Mesendoderm (in vitro differentiated cells): ENCODE data around the gene ERC1.

ENCODE experiments used
- DNase-seq: peaks from one replicate; pipeline ENCODE4 v3.0.0; 2013
- H2AK5ac ChIP-seq: 2 replicates; pipeline ENCODE4 v1.6.1; 2013; ENCODE audit warnings: low read length, inconsistent platforms
- H2BK120ac ChIP-seq: 2 replicates; pipeline ENCODE4 v1.6.1; 2013; ENCODE audit warnings: low read depth, mild to moderate bottlenecking, low read length, moderate library complexity, mixed read lengths
- H2BK15ac ChIP-seq: replicated peaks from 2 replicates; pipeline ENCODE4 v1.6.1; 2013; ENCODE audit warnings: low read depth, mild to moderate bottlenecking, moderate library complexity
- H2BK5ac ChIP-seq: 2 replicates; pipeline ENCODE4 v1.6.1; 2013; ENCODE audit warnings: low read length, inconsistent platforms
- H3K18ac ChIP-seq: 2 replicates; pipeline ENCODE4 v1.6.1; 2013; ENCODE audit warnings: mild to moderate bottlenecking, low read length, mixed read lengths
- H3K23ac ChIP-seq: one replicate; pipeline ENCODE4 v1.6.1; 2013; ENCODE audit warnings: low read length
- H3K27ac ChIP-seq: 2 replicates; pipeline ENCODE4 v1.5.1; 2013; ENCODE audit warnings: low read depth, mild to moderate bottlenecking, inconsistent platforms, low read length, moderate library complexity
- H3K27me3 ChIP-seq: 2 replicates; pipeline ENCODE4 v1.6.1; 2013; ENCODE audit warnings: low read length, control low read depth, mild to moderate bottlenecking, inconsistent platforms; ENCODE audit not compliant: insufficient read depth, poor library complexity
- H3K36me3 ChIP-seq: 2 replicates; pipeline ENCODE4 v1.6.1; 2013; ENCODE audit warnings: low read length, inconsistent platforms; ENCODE audit not compliant: control insufficient read depth, insufficient read depth
- H3K4ac ChIP-seq: one replicate; pipeline ENCODE4 v1.6.1; 2013; ENCODE audit warnings: low read depth, mild to moderate bottlenecking, low read length, moderate library complexity
- H3K4me1 ChIP-seq: 2 replicates; pipeline ENCODE4 v1.6.1; 2013; ENCODE audit warnings: low read depth, low read length, inconsistent platforms; ENCODE audit not compliant: control insufficient read depth
- H3K4me2 ChIP-seq: 2 replicates; pipeline ENCODE4 v1.6.1; 2013; ENCODE audit warnings: low read length
- H3K4me3 ChIP-seq: 2 replicates; pipeline ENCODE4 v1.5.1; 2013; ENCODE audit warnings: mild to moderate bottlenecking, low read length
- H3K56ac ChIP-seq: one replicate; pipeline ENCODE4 v1.6.1; 2013; ENCODE audit warnings: low read length
- H3K79me1 ChIP-seq: 2 replicates; pipeline ENCODE4 v1.6.1; 2013; ENCODE audit warnings: low read length, inconsistent platforms
- H3K79me2 ChIP-seq: 2 replicates; pipeline ENCODE4 v1.6.1; 2013; ENCODE audit warnings: mild to moderate bottlenecking, low read length; ENCODE audit not compliant: control insufficient read depth, insufficient read depth
- H3K9ac ChIP-seq: 2 replicates; pipeline ENCODE4 v1.6.1; 2013; ENCODE audit warnings: low read length, inconsistent platforms
- H4K5ac ChIP-seq: one replicate; pipeline ENCODE4 v1.6.1; 2013; ENCODE audit warnings: low read length
- H4K8ac ChIP-seq: one replicate; pipeline ENCODE4 v1.6.1; 2013; ENCODE audit warnings: low read depth, mild to moderate bottlenecking, control low read depth, low read length, moderate library complexity
- WGBS: extraction: QIAGEN DNeasy Blood & Tissue Kit; methylation state at CpG from one replicate; pipeline ENCODE4 v1.1.7; 2013; ENCODE audit warnings: low lambda C conversion rate, missing lambda C conversion rate; ENCODE audit not compliant: insufficient coverage; ENCODE audit errors: extremely low coverage; 5-methylcytosine and 5-hydroxymethylcytosine counted together

The ERC1 gene

GRCh38 chr12:1391722-1392121, 400.7 kb downstream of the ERC1 start:
- no peaks in the 10 kb centered on the region for H3K79me1 ChIP-seq
- no peak overlapping the region for H2BK15ac ChIP-seq
- DNase-seq: peak; percentile 63
- no peak overlapping the region for H2BK120ac ChIP-seq
- H3K9ac ChIP-seq: no peak overlapping the region
- no peak overlapping the region for H3K18ac ChIP-seq
- no peak overlapping the region for H3K27ac ChIP-seq
- H3K56ac ChIP-seq: no peak overlapping the region
- no peaks in the 10 kb centered on the region for H3K27me3 ChIP-seq
- no peak overlapping the region for H2AK5ac ChIP-seq
- H3K4me3 ChIP-seq: no peak overlapping the region
- H3K4me1 ChIP-seq: no peaks in the 10 kb centered on the region
- no peaks in the 10 kb centered on the region for H3K79me2 ChIP-seq
- no peaks in the 10 kb centered on the region for H3K36me3 ChIP-seq
- no peak overlapping the region for H2BK5ac ChIP-seq
- H3K4ac ChIP-seq: no peak overlapping the region
- H3K4me2 ChIP-seq: no peak overlapping the region
- no peak overlapping the region for H4K8ac ChIP-seq
- no peak overlapping the region for H3K23ac ChIP-seq
- no peak overlapping the region for H4K5ac ChIP-seq

GRCh38 chr12:1395421-1395955, 404.5 kb downstream of the ERC1 start:
- Histone ChIP-seq H2BK5ac (no peak overlapping the region), H3K27ac (no peak overlapping the region), H3K18ac (no peak overlapping the region), H3K4me2 (no peak overlapping the region), H3K4me1 (no peaks in the 10 kb centered on the region), H4K8ac (no peak overlapping the region), H2AK5ac (no peak overlapping the region), H3K9ac (no peak overlapping the region), H3K79me2 (no peaks in the 10 kb centered on the region), H3K56ac (no peak overlapping the region), H3K4ac (no peak overlapping the region), H3K4me3 (no peak overlapping the region), H3K23ac (no peak overlapping the region), H3K36me3 (no peaks in the 10 kb centered on the region), H2BK15ac (no peak overlapping the region), H4K5ac (no peak overlapping the region), H3K79me1 (no peaks in the 10 kb centered on the region), H3K27me3 (no peaks in the 10 kb centered on the region), H2BK120ac (no peak overlapping the region)
- WGBS: no CpG with 5 or more reads among the region's 4 CpGs
- DNase-seq: no peak

GRCh38 chr12:1398673-1399072, 407.6 kb downstream of the ERC1 start:
- no peak overlapping the region for H4K8ac ChIP-seq
- H3K27me3 ChIP-seq: no peaks in the 10 kb centered on the region
- no peak overlapping the region for H3K56ac ChIP-seq
- H2BK15ac ChIP-seq: no peak overlapping the region
- no peaks in the 10 kb centered on the region for H3K79me1 ChIP-seq
- no peak overlapping the region for H3K4me2 ChIP-seq
- H2AK5ac ChIP-seq: no peak overlapping the region
- H2BK120ac ChIP-seq: no peak overlapping the region
- no peak overlapping the region for H4K5ac ChIP-seq
- no peaks in the 10 kb centered on the region for H3K79me2 ChIP-seq
- H3K9ac ChIP-seq: no peak overlapping the region
- H3K4ac ChIP-seq: no peak overlapping the region
- no peak overlapping the region for H3K23ac ChIP-seq
- H3K4me1 ChIP-seq: no peaks in the 10 kb centered on the region
- H3K18ac ChIP-seq: no peak overlapping the region
- no peak overlapping the region for H2BK5ac ChIP-seq
- no peak overlapping the region for H3K27ac ChIP-seq
- WGBS: no CpG with 5 or more reads among the region's 3 CpGs
- H3K36me3 ChIP-seq: no peaks in the 10 kb centered on the region
- DNase-seq: no peak
- H3K4me3 ChIP-seq: no peak overlapping the region

DNA sequence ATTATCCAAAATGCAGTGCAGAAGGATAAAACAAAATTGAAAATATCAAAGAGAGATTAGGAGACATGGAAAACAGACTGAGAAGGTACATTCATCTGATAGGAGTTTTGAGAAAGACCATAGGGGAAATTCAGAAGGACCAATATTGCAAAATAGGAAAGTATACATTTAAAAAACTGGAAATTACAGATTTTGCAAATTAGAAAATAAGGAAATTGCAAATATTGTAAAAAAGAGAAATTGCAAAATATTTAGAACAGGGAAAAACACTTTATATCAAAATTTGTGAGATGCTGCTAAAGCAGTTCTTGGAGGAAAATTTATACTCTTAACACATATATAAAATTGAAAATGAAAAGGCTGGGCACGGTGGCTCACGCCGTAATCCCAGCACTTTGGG, 410.9 kb downstream of the ERC1 start:
- Histone ChIP-seq H2BK120ac (no peak overlapping the region), H3K4me3 (no peak overlapping the region), H3K36me3 (no peaks in the 10 kb centered on the region), H2BK5ac (no peak overlapping the region), H3K23ac (no peak overlapping the region), H3K18ac (no peak overlapping the region), H2BK15ac (no peak overlapping the region), H3K27me3 (no peaks in the 10 kb centered on the region), H3K9ac (no peak overlapping the region), H3K79me2 (no peaks in the 10 kb centered on the region), H4K8ac (no peak overlapping the region), H3K79me1 (no peaks in the 10 kb centered on the region), H3K56ac (no peak overlapping the region), H2AK5ac (no peak overlapping the region), H3K27ac (no peak overlapping the region), H3K4me1 (no peaks in the 10 kb centered on the region), H3K4me2 (no peak overlapping the region), H4K5ac (no peak overlapping the region), H3K4ac (no peak overlapping the region)
- no CpG with 5 or more reads among the region's 3 CpGs for WGBS
- DNase-seq: no peak

GRCh38 chr12:1403417-1403816, 412.4 kb downstream of the ERC1 start:
- H4K5ac ChIP-seq: no peak overlapping the region
- H2BK15ac ChIP-seq: no peak overlapping the region
- H3K4me3 ChIP-seq: no peak overlapping the region
- H3K23ac ChIP-seq: no peak overlapping the region
- no peak overlapping the region for H2BK5ac ChIP-seq
- no peak overlapping the region for H3K4me2 ChIP-seq
- H3K27me3 ChIP-seq: no peaks in the 10 kb centered on the region
- no peaks in the 10 kb centered on the region for H3K36me3 ChIP-seq
- DNase-seq: no peak
- H3K56ac ChIP-seq: no peak overlapping the region
- H2BK120ac ChIP-seq: no peak overlapping the region
- no peak overlapping the region for H3K9ac ChIP-seq
- no peak overlapping the region for H3K27ac ChIP-seq
- H3K4ac ChIP-seq: no peak overlapping the region
- no peaks in the 10 kb centered on the region for H3K4me1 ChIP-seq
- no peak overlapping the region for H3K18ac ChIP-seq
- no peak overlapping the region for H4K8ac ChIP-seq
- H3K79me2 ChIP-seq: no peaks in the 10 kb centered on the region
- no peaks in the 10 kb centered on the region for H3K79me1 ChIP-seq
- no peak overlapping the region for H2AK5ac ChIP-seq
- whole genome bisulfite sequencing: no CpG with 5 or more reads among the region's 4 CpGs

- H3K27me3 ChIP-seq: no peaks in the 10 kb centered on the region
- no peak overlapping the region for H3K4me3 ChIP-seq
- H3K23ac ChIP-seq: no peak overlapping the region
- H3K9ac ChIP-seq: no peak overlapping the region
- no peak overlapping the region for H2BK120ac ChIP-seq
- no peak overlapping the region for H3K56ac ChIP-seq
- no peak overlapping the region for H3K4me2 ChIP-seq
- no peak overlapping the region for H4K5ac ChIP-seq
- H2BK15ac ChIP-seq: no peak overlapping the region
- no peak overlapping the region for H3K18ac ChIP-seq
- H3K36me3 ChIP-seq: no peaks in the 10 kb centered on the region
- no peaks in the 10 kb centered on the region for H3K79me2 ChIP-seq
- H3K27ac ChIP-seq: no peak overlapping the region
- H2BK5ac ChIP-seq: no peak overlapping the region
- no peak overlapping the region for H3K4ac ChIP-seq
- H3K4me1 ChIP-seq: no peaks in the 10 kb centered on the region
- 100% methylated on average over 1 of the region's 5 CpGs for WGBS
- no peak overlapping the region for H4K8ac ChIP-seq
- H3K79me1 ChIP-seq: no peaks in the 10 kb centered on the region
- H2AK5ac ChIP-seq: no peak overlapping the region
- DNase-seq: no peak
Measured at GRCh38 chr12:1405619-1406018, 414.6 kb downstream of the ERC1 start.
